Stimulated activated CD8-positive, alpha-beta memory T cell treated with anti-CD3 and anti-CD28 coated beads, Interleukin-15, amount 100 ng/mL, for 1 hour (primary cell): Measurements from ENCODE around the gene TNP1.

ENCODE experiments used
- DNase-seq: peaks from one replicate; pipeline ENCODE4 v3.0.0-alpha.2; 2020; ENCODE audit warnings: low read depth

TNP1 gene

GRCh38 chr2:216873573-216873972, 13.7 kb upstream of the TNP1 start:
- DNase-seq, result no peak

GRCh38 chr2:216872624-216873023, 12.8 kb upstream of the TNP1 start:
- no peak for DNase-seq

GRCh38 chr2:216872040-216872439, 12.2 kb upstream of the TNP1 start:
- no peak for DNase-seq

GRCh38 chr2:216871333-216871934, 11.6 kb upstream of the TNP1 start:
- no peak for DNase-seq

GRCh38 chr2:216870508-216871332, 10.9 kb upstream of the TNP1 start:
- no peak for DNase-seq

- DNase-seq, result no peak
These were observed 6.7 kb upstream of the TNP1 start for GRCh38 chr2:216866515-216867095.

GRCh38 chr2:216865658-216866057, 5.8 kb upstream of the TNP1 start:
- no peak for DNase-seq

GRCh38 chr2:216863946-216864345, 4.1 kb upstream of the TNP1 start:
- no peak for DNase-seq

- no peak for DNase-seq
These were observed 2.9 kb upstream of the TNP1 start for GRCh38 chr2:216862628-216863398.

GRCh38 chr2:216860426-216861137, 718 bp upstream of the TNP1 start:
- no peak for DNase-seq

GRCh38 chr2:216858312-216858711, 1.6 kb downstream of the TNP1 start:
- DNase-seq, result no peak

GRCh38 chr2:216857131-216857550, 2.7 kb downstream of the TNP1 start:
- no peak for DNase-seq

GRCh38 chr2:216856406-216857065, 3.3 kb downstream of the TNP1 start:
- no peak for DNase-seq

- no peak for DNase-seq
These were observed 4.3 kb downstream of the TNP1 start for GRCh38 chr2:216855605-216856004.

GRCh38 chr2:216855079-216855478, 4.8 kb downstream of the TNP1 start:
- no peak for DNase-seq

- DNase-seq, result no peak
These were observed 8.3 kb downstream of the TNP1 start for GRCh38 chr2:216851486-216852090.

- no peak for DNase-seq
These were observed 9.1 kb downstream of the TNP1 start for GRCh38 chr2:216850665-216851322.

GRCh38 chr2:216849987-216850386, 9.9 kb downstream of the TNP1 start:
- DNase-seq, result no peak

GRCh38 chr2:216845426-216845825, 14.4 kb downstream of the TNP1 start:
- no peak for DNase-seq

GRCh38 chr2:216842636-216843035, 17.2 kb downstream of the TNP1 start:
- DNase-seq, result no peak
